ENCODE results near the gene TBXA2R.

DNA sequence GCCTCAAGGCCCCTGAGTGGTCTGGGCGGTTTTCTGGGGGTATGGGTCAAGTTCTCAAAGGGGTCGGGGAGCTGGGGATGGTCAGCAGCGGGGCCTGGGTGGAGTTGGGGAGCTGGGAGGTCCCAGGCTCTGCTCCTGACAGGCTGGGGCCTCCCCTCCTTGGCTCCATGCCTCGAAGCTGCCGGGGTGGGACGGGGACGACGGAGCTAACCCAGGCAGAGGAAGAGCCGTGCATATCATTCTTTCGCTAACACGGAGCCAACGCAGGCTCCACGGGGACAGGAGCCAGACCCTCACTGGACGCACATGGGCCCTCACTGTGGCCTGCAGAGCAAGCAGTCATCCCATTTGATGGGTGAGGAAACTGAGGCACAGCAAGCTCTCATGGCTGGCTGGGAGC is 45.7 kb upstream of the TBXA2R start:
- TF ChIP-seq POLR2AphosphoS5 (IDR thresholded peaks at IDR 0.05; ENCODE audit: low read depth) (no peak), CTCF (IDR thresholded peaks at IDR 0.05; ENCODE audit: insufficient read depth, low read length) (no peak), SPI1 (IDR thresholded peaks at IDR 0.05; ENCODE audit: borderline replicate concordance, low read depth) (no peak)
